A549 (cell line): Measurements from ENCODE around the gene TNFSF11.

ENCODE experiments used
- BHLHE40 ChIP-seq: IDR thresholded peaks from 2 replicates; pipeline ENCODE4 v1.6.1; 2012; ENCODE audit warnings: low read depth, low read length, inconsistent platforms
- SMC3 ChIP-seq: fragments of >200 bp; sonication (Bioruptor Twin); formaldehyde crosslinking; IDR thresholded peaks from 3 replicates; pipeline ENCODE4 v1.6.1; 2018; ENCODE audit warnings: inconsistent platforms
- TF ChIP-seq, protein P1 (sequence below): fragments of 200-600 bp; sonication (generic); IDR thresholded peaks from 2 replicates; pipeline ENCODE4 v1.6.1; 2016; ENCODE audit warnings: antibody characterized with exemption, mild to moderate bottlenecking, moderate library complexity

DNA sequence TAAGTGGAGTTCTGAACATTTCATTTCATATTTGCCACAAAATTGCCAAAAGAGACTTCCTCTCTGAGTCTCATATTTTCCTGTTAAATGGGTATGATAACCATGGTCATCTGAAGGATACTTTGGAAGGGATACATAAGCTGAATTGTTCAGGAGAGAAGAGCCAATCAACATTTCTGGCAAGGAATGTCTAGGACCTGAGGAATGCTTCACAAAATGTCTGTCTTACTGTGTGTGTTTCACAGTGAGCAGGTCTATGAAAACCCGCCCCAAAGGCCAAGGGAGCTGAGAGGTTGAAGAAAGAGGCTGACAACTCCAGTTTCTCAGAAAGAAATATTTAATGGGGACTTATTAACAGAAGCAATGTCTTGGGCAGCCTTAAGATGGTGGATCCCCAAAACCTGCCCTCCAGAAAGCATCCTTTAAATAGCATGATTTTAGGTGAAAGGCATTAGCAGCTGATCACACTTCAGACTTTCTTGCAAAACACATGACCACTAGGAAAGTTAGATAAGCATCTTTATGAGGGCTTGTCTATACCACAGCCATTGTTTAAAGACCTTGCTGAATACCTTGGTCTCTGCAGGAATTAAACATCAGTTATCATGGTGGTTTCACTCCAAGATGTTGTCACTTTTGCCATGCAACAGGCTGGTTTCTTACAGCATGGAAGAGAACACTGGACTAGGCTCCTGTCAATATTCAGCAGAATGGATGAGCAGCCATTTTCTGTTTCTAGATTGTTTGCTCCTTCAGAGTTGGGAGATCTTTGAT lies 78.9 kb downstream of the TNFSF11 start:
- TF ChIP-seq SMC3 (no peak), BHLHE40 (no peak)
- TF ChIP-seq, protein P1, sequence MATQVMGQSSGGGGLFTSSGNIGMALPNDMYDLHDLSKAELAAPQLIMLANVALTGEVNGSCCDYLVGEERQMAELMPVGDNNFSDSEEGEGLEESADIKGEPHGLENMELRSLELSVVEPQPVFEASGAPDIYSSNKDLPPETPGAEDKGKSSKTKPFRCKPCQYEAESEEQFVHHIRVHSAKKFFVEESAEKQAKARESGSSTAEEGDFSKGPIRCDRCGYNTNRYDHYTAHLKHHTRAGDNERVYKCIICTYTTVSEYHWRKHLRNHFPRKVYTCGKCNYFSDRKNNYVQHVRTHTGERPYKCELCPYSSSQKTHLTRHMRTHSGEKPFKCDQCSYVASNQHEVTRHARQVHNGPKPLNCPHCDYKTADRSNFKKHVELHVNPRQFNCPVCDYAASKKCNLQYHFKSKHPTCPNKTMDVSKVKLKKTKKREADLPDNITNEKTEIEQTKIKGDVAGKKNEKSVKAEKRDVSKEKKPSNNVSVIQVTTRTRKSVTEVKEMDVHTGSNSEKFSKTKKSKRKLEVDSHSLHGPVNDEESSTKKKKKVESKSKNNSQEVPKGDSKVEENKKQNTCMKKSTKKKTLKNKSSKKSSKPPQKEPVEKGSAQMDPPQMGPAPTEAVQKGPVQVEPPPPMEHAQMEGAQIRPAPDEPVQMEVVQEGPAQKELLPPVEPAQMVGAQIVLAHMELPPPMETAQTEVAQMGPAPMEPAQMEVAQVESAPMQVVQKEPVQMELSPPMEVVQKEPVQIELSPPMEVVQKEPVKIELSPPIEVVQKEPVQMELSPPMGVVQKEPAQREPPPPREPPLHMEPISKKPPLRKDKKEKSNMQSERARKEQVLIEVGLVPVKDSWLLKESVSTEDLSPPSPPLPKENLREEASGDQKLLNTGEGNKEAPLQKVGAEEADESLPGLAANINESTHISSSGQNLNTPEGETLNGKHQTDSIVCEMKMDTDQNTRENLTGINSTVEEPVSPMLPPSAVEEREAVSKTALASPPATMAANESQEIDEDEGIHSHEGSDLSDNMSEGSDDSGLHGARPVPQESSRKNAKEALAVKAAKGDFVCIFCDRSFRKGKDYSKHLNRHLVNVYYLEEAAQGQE, result no peak
